DMS 273 (cell line): Measurements from ENCODE around the gene FADS1.

Source experiments
- DNase-seq: peaks from one replicate; lab custom pipeline; 2025; ENCODE audit not compliant: unreplicated experiment; lab: John Stamatoyannopoulos, UW

FADS1 gene

DNA sequence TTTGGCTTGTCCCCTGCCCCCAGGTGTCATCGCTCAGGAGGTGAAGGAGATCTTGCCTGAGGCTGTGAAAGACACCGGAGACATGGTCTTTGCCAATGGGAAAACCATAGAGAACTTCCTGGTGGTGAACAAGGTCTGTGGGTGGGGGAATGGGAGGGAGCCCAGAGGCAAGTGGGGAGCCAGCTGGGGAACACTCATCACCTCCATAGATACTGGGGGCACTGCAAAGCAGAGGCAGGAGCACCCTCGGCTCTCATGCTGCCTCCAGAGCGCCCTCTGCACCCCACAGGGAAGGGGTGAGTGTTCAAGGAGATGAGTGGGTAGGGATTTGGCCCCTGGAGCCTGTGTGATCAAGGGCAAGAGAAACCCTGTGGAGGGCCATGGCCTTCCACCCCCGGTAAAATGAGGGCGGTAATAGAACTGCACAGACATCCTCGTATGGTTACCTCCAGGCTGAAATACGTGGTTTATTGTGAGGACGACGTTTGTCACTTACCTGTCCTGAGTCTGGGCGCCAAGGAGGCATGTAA is 38.4 kb downstream of the FADS1 start:
- DNase-seq: no peak

DNA sequence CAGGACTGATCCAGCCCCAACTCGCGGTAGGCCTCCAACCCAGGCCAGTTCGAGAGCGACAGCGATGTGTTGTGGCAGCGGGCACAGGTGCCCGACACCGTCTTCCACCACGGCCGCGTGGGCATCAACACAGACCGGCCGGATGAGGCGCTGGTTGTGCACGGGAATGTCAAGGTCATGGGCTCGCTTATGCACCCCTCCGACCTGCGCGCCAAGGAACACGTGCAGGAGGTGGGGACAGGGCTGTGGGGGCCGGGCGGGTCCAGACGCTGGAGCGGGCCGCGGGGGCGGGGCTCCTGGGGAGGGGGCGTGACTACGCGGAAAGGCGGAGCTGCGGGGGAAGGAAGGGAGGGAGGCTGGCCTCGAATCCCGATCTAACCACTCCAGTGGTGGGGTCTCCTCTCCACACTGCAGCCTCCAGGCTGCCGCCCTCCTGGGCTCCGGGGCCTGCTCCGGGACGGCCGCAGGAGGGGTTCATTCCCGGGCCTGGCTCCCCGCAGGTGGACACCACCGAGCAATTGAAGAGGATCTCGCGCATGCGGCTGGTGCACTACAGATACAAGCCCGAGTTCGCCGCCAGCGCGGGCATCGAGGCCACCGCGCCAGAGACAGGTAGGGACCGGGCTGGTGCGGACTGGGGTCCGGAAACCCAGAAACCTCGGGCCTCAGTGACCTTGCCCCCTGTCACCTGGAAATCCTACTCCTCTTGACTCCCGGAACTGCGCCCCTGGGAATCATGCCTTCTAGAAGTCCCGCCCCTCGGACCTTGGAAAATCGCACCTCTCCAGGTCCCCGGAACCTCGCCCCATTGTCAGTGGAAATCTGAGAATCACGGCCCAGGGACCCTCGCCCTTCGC is 39.3 kb downstream of the FADS1 start:
- no peak for DNase-seq

DNA sequence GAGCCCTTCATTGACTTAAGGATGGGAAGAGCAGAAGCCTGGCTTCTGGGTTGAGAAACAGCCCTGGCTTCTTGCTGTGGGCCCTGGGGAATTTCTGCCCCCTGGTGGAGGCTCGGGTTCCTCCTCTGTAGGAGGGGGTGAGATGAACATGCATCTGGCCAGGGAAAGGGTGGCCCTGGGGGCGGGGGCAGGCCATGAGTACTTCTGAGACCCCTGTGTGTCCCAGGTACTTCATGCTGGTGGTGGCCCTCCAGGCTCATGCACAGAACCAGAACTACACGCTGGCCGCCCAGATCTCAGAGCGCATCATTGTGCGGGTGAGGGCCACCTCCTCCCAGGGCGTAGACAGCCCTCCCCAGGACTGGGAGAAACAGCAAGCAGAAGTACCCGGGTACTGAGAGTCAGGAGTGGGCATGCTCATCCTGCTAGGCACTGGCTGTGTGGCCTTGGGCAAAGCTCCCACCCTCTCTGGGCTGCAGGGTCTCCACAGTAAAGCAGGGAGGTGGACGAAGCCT is 40.2 kb downstream of the FADS1 start:
- DNase-seq: peak; percentile 69

DNA sequence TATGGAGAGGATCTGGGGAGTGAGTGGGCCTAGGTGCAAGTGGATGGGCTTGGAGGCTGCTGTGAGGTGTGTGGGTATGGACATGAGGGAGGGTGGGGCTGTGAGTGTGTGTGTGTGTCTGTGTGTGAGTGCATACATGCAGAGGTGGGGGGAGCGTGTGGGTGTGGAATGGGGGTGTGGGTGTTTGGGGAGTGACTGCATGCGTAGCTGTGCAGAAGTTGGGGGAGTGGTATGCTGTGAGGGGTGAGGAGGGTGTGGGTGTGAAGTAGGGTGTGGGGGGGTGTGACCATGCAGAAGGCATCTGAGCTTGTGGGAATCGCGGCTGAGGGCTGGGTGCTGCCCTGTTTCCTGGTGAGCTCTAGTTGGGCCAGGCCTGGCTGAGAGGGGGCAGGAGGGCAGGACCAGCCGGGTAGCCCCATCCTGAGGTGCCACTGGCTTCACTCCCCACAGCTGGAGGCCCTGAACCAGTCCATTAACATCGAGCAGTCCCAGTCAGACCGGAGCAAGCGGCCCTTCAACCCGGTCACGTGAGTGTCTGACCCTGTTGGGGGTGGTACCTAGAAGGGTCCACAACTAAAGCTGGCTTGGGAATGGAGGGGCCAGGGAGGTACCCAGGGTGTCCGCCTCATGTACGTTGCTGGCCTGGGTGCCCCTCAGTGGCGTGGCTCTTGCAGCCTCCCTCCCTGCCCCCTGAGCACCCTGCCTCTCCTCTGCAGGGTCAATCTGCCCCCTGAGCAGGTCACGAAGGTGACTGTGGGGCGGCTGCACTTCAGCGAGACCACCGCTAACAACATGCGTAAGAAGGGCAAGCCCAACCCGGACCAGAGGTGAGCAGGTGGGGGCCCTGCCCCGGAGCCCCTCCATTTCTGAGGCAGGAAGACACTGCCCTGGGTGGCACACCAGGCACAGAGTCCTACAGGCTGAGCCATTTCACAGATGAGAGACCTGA is 40.9 kb downstream of the FADS1 start:
- no peak for DNase-seq

DNA sequence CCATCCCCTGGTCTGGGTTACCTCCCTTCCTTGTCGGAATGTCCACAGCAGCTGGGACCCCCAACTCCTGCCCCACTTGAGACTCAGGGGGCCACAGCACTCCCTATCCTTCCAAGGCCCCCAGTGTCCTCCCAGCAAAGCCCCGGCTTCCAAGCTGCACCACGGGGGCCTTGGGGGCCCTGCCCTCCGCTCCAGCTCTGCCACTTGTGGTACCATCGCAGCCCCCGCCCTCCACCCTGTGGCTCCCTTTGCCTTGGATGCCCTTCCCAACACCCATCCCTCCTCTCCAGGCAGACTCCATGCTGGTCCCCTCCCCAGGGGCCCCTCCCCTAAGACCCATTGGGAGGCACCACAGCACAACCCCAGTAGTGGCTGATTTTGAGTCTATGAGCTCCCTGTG is 41.7 kb downstream of the FADS1 start:
- no peak for DNase-seq

DNA sequence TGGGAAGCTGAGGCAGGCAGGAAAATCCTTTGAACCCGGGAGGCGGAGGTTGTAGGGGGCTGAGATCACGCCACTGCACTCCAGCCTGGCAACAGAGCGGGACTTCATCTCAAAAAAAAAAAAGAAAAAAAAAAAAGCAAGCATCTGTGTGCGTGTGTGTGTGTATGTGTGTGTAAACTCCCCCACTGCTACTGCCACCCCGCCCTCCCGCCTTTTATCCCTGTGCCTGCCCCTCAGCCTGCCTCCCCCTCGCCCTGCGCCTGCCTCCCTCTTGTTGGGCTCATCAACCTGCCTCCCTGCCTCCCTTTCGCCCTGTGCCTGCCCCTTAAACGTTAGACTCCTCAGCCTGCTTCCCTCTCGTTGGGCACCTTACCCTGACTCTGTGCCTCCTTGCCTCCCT is 42.4 kb downstream of the FADS1 start:
- DNase-seq: no peak

DNA sequence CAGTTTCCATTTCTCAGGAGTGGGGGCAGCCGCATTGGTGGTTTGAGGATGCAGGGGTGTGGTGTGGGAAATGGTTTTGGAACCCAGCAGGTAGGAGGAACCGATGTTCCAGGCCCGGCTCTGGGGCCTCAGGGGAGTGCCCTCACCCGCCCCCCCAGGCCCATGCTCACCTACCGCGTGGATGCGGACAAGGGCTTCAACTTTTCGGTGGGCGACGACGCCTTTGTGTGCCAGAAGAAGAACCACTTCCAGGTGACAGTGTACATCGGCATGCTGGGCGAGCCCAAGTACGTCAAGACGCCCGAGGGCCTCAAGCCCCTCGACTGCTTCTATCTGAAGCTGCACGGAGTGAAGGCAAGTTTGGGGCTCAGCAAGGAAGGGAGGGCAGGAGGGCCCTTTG is 43.0 kb downstream of the FADS1 start:
- DNase-seq: no peak

DNA sequence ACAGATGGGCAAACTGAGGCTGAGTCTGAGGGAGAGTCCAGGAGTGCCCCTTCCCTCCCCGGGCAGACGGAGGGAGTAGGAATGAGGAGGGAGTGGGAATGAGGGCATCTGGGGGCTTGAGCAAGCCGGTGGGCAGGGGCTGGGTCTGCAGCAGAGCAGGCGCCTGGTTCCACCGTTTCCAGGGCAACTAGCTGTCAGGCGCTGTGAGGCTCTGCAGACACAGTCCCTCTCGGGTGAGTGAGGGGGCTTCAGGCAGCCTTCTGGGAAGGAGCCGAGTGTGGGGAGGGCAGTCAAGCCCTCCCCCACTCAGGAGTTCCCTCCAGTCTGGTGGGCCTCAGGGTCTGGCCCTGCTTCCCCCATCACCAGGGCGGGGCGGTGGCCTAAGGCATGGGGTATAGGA is 43.4 kb downstream of the FADS1 start:
- DNase-seq: no peak

DNA sequence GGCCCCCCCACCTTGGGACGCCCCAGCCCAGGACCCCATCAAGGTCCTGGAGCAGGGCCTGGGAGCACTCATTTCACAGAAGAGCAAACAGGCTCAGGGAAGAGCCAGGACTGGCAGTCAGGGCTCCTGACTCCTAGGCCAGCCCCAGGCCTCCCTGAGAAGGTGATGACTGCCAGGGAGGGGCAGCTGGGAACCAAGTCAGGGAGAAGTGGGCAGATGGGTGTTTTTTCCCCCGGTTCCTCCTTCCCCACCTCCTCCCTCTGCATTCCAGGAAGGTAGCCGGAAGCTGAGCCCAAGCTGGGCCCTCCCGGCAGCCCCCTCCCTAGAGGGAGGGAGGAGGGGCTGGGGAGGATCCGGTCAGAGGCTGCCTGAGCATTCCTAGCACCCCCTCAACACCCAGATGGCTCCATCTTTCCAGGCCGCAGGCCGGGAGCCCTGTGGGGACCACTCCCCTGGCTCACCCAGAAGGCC is 44.8 kb downstream of the FADS1 start:
- DNase-seq: no peak

DNA sequence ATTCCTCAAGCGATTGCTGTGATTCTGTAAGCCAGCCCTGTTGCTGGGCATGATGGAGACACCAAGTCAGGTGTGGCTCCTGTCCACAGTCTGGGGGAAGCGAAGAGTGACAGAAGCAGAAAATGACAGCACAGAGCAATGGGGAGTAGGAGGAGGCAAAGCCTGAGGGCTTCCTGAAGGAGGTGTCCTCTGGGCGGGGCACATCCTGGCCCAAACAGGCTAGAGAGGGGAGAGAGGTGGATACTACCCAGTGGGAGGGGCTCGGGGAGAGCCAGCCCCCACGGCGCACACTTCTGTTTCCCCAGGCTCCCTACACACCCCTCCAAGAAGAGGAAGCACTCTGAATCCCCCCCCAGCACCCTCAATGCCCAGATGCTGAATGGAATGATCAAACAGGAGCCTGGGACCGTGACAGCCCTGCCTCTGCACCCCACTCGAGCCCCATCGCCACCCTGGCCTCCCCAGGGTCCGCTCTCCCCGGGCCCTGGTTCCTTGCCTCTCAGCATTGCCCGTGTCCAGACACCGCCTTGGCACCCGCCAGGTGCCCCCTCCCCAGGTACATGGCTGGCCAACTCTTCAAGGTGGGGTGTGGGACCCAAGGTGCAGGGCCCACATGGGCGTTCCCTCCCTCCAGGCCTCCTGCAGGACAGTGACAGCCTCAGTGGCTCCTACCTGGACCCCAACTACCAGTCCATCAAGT is 45.5 kb downstream of the FADS1 start:
- DNase-seq: no peak

DNA sequence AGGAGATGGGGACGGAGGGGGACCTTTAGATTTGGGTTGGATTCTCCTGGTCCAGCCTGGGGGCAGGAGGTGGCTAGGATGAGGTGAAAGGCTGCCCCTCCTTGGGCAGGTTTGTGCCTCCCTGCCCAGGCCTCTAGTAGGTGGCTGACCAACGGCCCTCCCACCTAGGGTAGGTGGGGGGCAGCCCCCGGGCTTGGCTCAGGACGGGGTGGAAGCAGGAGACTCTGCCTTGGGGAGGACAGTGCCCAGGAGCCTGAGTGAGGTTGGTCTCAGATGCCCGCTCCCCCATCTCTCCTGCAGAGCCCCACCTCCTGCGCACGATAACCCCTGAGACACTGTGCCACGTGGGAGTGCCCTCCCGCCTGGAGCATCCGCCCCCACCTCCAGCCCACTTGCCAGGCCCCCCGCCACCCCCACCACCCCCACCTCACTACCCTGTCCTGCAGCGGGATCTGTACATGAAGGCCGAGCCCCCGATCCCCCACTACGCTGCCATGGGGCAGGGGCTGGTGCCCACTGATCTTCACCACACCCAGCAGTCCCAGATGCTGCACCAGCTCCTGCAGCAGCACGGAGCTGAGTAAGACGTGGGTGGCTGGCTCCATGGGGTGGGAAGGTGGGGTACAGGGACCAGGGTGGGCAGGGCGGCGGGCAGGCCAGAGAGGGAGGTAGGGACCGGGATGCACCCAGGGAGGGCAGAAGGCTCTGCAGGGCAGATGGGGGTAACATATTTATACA is 46.7 kb downstream of the FADS1 start:
- DNase-seq: no peak

DNA sequence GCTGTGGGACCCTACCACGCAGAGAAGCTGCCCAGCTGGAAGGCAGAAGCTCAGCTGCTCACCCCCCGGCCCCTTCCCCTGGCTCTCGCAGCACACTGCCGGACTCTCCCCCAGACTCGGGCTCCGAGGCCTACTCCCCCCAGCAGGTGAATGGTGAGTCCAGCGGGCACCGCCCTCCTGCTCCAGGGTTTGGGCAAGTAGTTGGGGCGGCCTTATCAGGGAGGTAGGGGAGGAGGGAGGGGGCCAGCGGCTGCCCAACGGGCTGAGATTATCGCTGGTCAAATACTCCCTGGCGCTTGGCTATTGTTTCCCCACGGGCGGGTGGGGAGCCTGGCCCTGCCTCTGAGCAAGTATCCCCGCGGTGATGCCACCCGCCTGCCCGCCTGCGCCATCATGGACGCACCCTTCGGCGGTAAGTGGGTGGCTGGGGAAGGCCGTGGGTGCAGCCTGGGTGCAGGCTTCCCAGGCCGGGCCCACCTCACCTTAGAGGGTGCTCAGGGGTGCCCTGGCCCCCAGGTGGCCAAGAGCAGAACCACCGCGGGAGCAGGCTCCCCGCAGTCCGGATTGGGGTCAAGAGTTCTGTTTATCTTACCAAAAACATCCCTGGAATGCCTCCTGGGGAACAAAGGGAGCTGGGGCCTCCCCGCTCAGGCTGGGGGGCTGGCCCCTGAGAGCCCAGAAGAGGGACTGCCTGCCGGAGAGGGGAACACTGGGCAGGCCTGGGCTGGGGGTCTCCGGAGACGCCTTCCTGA is 47.5 kb downstream of the FADS1 start:
- DNase-seq: no peak

DNA sequence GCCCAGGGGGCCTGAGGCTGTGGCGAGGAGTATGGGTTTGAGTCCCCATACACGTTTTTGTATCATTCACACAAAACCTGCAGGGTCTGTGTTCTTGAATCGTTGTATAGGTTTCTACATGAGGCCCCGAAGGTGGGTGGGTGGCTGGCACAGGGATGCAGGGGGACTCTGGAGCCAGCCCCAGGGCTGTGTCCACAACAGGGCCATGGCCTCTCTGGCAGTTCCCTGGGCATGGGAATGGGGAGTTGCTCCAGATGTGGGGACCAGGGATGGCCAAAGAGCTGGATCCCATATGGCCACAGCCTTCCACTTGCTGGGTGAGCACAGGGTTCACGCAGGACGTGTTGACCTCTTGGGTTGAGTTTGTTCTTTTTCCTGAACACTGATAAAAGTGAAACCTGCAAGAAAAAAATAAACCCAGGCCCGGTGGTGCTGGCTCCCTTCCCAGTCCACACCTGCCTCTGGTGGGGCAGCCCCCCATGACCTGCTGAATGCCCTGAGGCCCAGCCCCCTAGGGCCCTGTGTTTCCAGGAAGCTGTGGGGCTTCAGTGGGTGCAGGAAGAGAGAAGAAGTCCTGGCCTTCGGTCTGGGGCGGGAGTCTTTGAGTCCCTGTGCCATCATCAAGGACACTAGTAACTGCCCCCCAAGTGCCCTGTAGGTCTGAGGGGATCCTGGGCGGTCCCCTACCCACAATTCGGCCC is 48.3 kb downstream of the FADS1 start:
- DNase-seq: no peak

DNA sequence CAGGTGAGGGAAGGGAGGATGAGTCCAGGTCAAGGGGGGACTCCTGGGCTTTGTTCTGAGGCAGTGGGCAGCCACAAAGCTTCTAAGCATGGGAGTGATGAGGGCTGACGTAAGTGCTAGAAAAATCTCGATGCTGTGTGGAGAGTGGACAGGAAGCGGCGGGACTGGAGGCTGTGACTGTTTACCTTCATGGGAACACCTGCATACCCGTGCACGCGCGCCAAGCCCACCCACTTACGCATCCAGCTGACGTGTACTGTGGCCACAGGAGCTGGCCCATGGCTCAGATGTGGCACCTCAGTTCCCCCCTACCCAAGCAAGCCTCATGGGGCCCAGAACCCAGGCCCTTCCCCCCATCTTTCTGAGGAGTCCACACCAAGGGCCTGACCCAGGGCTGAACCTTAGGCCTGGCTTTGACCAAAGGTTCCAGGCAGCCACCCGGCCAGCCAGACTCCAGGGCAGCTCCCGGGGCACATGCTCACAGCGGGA is 50.4 kb downstream of the FADS1 start:
- DNase-seq: no peak

DNA sequence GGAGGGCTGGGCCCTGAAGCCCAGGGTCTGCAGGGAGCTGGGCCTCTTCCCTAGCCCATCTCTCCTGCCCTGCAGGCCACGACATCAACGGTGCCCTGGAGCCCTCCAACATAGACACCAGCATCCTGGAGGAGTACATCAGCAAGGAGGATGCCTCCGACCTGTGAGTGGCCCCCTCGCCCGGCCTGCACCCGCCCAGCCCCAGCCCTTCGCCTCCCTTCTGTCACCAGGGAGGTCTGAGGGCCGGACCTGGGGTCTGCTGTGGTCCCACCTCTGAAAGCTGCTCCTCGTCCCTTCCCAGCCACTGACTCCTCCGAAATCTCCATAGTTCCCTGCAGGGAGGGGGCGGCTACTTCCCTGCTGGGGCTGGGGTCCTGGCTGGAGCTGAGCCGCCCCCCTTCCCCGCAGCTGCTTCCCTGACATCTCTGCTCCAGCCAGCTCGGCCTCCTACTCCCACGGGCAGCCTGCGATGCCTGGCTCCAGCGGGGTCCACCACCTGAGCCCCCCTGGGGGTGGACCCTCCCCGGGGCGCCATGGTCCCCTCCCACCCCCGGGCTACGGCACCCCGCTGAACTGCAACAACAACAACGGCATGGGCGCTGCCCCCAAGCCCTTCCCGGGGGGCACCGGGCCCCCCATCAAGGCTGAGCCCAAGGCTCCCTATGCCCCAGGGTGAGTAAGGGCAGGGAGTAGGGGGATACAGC is 51.1 kb downstream of the FADS1 start:
- DNase-seq: no peak

DNA sequence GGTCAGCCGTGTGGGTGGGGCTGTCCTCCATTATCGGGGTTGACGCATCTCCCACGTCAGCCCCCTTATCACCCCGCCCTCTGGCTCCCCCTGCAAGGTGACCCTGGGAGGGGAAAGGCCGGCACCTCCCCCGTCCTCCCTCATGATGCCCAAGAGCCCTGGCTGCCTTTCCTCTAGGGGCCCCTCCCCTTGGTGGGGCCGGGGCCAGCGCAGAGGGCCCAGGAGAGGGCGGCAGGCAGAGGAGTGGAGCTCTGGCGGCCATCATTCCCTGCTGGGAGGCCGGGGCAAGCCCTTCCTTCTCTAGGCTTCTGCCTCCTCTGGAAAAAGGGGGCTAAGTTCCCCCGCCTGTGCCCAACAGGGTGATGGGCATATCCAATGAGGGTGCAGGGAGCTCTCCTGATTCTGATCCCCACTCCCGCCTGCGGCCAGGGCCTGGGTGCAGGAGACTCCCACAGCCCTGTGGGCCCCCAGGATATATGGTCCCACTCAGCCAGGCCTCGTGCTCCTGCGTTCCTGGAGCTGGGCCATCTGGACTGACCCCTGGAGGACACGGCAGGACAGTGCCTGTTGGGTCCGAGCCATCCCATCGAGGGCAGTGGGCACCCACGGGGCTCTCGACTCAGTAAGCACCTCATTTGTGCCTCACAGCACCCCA is 52.1 kb downstream of the FADS1 start:
- DNase-seq: no peak

DNA sequence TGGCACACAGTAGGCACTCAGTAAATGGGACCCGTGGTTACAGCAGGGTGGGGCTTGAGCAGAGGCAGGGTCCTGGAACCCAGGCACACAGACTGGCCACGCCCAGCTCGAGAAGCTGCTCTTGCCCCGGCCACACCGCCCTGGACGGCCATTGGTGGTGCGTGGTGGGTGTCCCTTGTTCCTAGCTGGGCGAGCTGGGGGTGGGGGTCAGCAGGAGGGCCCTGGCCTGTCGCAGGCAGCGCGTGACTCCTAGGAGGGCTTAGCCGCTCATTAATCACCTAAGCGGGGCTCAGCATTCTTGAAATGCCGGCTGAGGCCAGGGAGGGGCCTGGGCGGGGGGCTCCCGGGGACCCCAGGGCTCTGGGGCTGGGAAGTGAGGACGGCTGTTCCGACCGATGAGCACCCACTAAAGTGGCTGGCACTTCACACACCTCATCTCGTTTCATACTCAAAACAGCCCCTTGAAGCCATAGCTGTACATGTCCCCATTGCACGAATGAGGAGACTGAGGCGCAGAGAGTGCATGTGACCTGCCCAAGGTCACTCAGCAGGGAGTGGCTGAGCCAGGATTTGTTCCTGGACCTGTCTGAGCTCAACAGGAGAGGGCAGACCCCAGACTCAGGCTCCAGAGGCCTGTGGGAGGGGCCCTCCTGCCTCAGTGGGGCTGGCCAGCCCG is 52.7 kb downstream of the FADS1 start:
- DNase-seq: no peak
